NCI-H146 (cell line): ENCODE measurements around the gene RGS2.

Experiments
- DNase-seq: peaks from one replicate; lab custom pipeline; 2025; lab: John Stamatoyannopoulos, UW

RGS2 gene

DNA sequence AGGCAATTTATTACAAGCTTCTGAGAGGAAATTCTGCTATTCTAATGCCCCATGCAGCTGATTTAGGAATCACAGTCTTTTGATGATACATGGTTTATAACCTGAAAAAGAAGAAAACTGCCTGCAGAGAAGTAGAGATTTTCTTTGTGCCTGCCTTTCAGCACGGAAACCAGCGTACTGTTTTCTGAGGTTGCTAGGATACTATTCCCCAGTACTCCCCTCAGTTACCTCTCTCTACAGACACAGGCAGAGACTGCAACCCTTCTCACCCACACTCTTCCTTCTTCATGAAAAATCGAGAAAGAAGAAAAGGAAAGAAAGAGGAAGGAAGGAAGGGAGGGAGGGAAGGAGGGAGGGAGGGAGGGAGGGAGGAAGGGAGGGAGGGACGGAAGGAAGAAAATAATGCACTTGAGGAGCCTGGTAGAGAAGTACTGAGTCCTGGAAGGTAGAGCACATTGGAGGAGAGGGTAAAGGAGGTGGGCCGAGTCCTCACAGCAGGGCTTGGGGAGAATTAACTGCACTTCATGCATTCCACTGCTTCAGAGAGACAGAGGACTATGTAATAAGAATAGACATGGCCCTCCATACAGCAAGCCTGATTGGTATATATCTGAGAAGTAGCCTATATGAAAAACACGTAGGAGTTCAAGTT, 21.9 kb downstream of the RGS2 start:
- no peak for DNase-seq

DNA sequence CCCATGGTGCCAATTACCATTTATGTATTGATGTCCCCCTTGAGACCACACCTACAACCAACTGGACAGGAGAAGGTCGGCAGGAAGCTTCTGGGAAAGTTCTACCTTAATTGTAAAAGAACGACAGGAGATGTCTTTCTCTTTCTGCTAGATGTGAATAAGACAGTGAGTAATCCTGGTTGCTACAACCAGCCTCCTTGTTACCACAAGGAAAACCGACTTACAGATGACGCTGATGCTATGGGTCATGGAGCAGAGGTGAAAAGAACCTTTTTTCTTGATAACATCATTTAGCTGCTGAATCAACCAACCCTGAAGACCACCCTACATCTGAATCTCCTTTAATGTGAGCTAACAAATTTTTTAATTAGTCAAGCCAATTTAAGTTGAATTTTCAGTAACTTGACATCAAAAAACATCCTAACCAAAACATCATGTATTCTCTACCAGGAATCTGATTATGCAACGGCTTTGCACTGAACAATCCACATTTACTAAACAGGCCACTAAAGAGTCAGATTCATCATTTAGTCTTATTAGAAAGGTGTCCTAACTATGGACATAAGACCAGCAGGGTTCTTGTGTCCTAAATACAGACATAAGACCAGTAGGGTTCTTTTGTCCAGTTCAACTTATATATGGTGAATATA, 23.0 kb downstream of the RGS2 start:
- DNase-seq = no peak

DNA sequence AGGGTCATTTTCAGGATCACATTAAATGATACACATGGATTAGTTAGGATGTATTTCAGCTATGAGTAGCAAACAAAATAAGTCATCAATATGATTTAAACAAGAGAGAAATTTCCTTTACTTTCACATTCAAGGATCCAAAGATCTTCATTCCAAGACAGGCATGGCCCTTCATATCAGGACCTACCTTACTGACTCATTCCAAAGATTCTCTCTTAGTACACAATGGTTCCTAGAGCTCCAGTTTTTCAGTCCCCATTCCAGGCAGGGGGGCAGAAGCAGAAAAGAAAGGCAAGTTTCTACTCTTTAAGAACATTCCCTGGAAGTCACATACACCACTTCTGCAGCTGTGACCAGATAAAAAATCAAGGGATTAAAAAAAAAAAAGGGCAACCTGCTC, 23.7 kb downstream of the RGS2 start:
- no peak for DNase-seq

DNA sequence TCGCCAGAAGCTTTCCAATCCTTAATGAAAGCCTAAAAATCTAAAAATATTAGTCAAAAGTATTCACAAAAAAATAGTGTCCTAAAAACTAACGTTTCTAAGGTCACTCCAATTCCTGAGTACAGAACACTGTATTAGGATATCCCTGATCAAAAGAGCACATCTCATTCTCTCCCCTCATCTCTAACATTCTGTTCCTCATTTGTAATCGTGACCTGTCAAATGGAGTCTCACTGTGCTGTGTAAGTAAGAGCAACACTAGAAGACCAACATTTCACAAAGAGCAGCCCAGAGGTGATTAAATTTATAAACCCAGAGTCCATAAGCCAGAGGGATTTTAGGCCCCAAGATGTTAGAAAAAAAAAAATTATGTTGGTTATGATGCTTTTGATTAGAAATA, 26.3 kb downstream of the RGS2 start:
- DNase-seq = no peak

DNA sequence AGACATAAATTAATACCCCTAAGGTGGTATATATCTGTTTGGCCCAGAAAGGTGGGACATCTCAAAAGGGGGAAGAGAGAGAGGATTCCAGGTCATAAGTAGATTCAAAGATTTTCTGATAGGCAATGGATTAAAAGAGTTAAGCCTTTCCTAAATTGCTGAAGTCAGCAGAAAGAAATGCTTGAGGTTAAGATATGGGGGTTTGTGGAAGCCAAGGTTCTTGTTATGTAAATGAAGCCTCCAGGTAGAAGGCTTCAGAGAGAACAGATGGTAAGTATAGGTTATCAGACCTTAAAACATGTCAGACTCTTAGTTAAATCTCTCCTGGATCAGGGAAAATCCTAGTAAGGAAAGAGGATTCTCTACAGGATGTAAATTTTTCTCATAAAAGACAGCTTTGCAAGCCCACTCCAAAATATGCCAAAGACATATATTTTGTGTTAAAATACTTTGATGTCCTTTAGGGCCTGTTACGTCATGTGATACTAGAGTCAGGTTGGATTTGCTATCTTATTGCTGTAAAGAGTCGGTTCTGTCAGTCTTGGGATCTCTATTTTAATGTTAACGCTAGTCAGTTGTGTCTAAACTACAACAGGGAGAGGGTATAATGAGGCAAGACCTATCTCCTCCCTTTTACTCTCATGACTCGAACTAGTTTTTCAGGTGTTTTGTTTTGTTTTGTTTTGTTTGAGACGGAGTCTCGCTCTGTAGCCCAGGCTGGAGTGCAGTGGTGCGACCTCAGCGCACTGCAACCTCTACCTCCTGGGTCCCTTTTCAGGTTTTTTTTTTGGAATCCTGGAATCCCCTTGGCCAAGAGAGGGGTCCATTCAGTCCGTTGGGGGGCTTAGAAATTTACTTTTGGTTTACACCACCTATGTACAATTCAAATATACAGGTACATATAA, 30.6 kb downstream of the RGS2 start:
- DNase-seq = no peak

DNA sequence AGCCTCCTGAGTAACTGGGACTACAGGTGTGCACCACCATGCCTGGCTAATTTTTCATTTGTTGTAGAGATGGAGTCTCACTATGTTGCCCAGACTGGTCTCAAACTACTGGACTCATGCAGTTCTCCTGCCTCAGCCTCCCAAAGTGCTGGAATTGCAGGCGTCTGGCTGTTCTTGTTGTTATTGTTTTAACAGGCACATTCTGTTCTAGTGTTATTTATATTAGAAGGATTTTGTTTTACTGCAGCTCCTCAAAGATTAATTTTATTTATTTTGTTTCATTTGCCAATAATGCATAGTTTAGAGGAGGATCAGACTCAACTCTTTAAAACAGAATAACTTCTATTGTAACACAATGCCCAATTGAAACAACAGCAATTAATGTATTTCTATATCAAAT, 35.5 kb downstream of the RGS2 start:
- no peak for DNase-seq

DNA sequence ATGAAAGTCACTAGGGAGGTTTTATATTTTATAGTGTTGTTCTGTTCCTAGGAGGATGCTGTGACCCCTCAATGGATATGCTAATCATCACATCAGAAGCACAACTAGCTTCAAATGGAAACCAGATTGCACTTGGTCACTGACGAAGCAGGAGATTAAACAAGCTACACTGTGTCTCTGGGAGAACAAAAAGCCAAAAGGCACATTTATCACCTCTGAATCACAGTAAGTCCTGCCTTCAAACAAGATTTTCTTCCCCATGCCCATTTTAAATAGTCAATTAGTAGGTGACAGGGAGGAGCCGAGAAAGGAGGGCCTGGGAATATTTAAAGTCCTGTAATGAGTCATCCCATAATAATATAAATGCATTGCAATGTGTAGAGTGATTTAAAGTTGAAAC, 38.1 kb downstream of the RGS2 start:
- DNase-seq = no peak

DNA sequence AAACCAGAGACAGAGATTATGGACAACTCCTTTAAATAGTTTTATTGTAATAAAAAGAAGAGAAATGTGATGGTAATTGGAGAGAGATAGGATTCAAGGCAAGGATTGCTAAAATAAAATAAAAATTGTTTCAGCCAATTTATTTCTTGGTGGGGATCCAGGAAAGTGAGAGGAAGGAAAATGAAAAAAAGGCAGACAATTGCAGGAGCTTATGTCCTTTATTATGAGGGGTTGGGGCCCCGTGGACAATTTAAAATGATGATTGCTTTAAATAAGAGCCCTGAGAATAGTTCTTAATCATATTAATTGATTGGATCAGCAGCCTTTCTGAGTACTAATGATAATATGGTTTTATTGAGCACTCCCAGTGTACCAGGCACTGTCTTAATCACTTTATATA, 40.2 kb downstream of the RGS2 start:
- no peak for DNase-seq

DNA sequence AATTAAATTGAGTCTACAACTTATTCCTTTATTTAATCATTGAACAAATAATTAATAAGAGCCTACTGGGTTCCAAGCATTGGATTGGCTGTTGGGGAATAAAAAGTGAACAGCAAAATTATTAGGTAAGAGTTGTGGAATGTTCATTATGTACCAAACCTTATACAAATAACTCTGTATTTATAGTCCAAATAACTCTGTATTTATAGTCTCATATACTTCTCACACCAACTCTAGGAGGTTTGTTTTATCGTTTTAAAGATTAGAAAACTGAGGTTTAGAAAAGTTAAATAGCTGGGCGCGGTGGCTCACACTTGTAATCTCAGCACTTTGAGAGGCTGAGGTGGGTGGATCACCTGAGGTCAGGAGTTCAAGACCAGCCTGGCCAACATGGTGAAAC, 40.6 kb downstream of the RGS2 start:
- DNase-seq = no peak

DNA sequence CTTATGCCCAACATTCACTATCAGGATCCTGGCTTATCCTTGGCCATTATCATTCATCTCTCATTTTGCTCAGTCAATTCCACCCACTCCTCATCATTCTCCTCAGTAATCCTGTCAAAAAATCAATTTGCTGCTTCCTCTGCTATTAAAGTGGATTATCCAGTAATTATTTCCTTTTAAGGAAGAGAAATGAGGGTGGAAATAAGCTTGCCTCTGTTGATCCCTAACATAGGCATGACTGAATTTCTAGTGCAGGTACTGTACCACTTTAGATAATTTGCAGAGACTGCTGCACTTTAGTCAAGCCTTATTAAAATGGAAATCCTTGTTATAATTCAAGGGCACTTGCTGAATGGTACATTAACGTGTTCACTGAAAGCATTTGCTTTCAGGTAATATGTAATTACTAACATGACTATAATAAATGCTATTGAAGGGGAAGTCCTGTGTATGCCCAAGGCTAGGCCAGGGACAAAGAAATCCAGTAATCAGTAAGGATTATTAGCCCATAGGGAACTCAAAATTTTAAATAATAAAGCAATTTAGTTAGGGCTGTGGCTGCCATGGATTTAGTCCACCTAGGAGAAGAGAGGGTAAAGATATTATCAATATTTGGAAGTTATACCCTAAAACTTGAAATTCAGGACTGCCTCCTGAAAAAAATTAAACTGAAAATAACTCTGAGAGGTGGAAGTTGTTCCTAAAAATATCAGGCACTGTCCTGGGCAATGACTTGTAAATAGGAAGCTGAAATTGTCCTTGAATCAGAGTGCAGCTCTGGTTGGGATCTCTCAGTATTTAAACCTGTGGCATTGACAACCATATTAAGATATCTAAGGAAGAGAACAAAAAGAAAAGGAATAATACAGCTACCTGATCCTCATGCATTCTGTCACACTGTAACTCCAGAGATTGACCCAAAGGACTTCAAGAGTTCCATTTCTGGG, 43.4 kb downstream of the RGS2 start:
- DNase-seq = peak; percentile 76

DNA sequence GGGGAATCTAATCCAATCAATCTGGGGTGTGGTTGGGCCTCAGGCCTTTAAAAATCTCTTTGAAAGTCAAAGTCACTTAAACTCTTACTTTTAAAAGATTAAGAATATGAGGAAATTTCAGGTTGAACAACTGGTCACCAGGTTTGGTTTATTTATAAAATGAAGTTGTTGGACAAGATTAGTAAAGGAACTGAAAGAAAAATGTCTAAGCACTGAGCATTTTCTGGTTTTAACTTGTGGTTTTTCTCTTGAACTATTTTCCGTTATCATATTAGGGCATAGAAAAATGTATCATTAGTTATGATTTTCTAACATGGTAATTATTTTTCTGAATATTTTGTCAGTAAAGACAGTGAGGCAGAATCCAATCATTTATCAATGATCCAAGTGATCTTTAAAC, 49.6 kb downstream of the RGS2 start:
- DNase-seq = no peak

DNA sequence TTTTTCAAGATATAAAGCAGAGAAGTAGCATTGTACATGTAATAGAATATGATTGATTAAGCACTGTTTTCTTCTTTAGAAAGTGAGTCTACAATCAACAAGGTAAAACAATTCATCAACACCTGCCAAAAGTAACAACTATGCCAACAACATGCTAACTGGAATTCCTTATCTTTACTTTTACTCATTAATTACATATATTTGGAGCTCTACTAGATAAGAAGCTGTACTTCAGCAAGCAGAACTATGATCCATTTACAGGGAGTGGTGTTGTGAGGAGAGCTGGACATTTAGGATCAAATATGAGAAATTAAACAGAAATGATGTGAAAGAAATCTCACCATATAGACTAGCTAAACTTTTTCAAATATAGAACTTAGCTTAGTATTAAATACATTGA, 51.0 kb downstream of the RGS2 start:
- DNase-seq = no peak

DNA sequence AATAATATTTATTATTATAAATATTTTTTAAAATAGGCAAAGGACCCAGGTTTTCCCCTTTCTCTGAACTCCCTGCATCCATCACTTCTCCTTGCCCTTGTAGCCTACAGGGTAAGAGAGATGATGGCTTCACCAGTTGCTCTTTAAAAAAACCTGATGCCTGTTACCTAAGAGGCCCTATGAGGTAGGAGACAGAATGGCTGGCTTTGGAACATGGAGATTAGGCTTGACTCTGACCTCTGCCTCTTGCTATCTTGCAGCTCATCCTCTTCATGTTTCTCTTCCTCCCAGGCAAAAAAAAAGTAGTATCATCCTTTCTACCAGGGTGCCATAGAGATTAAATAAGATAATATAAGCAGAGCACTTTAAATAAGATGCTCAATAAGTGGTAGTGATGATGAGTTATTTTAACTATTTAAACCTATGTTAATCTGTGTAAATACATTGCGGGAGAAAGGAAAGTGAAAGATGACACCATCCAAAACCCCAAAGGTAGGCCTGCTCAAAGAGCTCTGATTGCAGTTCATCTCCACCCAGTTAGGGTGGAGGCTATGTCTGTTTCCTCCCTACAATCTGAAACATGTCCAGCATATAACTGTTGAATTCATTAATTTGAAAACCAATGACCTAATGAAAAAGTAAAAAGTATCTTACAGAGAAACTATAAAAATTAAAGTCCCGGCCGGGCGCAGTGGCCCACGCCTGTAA, 51.8 kb downstream of the RGS2 start:
- DNase-seq = peak; percentile 29

DNA sequence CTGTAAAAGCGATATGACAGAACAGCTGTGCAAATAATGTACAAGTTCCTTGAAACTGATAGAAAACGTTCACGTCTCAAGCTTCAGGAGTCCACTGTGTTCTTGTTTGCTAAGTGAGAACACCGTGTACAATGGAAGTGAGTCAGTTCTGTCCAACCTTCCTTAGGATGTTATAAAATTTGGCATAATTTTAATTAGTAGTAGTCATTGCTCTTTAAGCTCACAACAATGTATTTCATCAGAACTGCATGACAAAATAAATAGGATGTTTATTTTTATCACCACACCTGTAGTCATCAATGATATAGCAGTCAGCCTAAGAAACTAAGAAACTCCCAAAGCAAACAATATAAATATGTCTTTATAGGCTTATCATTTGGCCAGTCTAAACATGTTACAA, 53.0 kb downstream of the RGS2 start:
- peak; percentile 48 for DNase-seq
